OCI-M2 (cell line): Measurements from ENCODE around the gene CSNK1E.
"Not testable (repeated sequence)": the region's sequence is repeated elsewhere in the genome, so short reads cannot be mapped to it uniquely, and the experiment has no call there.

Experiments
- DNase-seq: peaks from one replicate; lab custom pipeline; 2025; ENCODE audit not compliant: unreplicated experiment; lab: John Stamatoyannopoulos, UW

The CSNK1E gene

GRCh38 chr22:38317122-38317994 is at the start of gene CSNK1E:
Gene CSNK1E (minus strand): TSS chr22:38317433. CDS start chr22:38314157, 3,276 bp downstream.
- DNase-seq = no peak

DNA sequence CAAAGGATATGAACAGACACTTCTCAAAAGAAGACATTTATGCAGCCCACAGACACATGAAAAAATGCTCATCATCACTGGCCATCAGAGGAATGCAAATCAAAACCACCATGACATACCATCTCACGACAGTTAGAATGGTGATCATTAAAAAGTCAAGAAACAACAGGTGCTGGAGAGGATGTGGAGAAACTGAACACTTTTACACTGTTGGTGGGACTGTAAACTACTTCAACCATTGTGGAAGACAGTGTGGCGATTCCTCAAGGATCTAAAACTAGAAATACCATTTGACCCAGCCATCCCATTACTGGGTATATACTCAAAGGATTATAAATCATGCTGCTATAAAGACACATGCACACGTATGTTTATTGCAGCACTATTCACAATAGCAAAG is 48.6 kb upstream of the CSNK1E start:
- not testable (repeated sequence) for DNase-seq

GRCh38 chr22:38365174-38365573 is 47.9 kb upstream of the CSNK1E start:
- DNase-seq = not testable (repeated sequence)

DNA sequence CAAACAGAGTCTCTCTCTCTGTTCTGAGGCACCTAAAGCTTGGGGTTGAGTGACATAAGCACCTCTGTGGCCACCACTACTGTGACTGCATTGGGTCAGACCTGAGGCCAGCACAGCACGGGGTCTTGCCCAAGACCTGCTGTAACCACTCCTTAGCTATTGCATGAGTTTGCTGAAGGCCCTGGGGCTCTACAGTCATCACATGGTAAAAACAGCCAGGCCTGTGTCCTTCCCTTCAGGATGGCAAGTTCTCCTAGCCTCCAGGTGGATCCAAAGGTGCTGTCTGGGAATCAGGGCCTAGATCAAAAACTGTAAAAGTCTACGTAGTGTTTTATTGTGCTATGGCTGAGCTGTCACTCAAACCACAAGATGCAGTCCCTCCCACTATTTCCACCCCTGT is 43.3 kb upstream of the CSNK1E start:
- not testable (repeated sequence) for DNase-seq

GRCh38 chr22:38359817-38360216 is 42.6 kb upstream of the CSNK1E start:
- not testable (repeated sequence) for DNase-seq

GRCh38 chr22:38357971-38358370 is 40.7 kb upstream of the CSNK1E start:
- DNase-seq = not testable (repeated sequence)

DNA sequence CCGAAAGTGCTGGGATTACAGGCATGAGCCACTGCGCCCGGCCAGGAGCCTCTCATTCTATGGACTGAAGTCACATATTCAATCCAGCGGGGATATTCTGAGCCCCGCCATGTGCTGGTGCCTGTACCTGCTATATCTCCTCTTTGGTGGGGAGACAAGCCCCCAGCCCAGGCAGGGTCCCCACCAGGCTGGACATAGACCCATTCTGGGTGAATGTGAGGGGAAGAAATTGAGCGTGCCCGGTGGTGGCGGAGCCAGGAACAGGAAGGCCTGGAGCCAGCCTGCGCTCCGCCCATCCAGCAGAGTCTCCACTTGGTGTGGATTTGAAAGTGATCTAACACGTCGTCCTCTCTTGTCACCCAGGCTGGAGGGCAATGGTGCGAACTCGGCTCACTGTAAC is 38.0 kb upstream of the CSNK1E start:
- no peak for DNase-seq

- no peak for DNase-seq
These were observed 36.5 kb upstream of the CSNK1E start for GRCh38 chr22:38353701-38354100.

- DNase-seq = no peak
These were observed 36.0 kb upstream of the CSNK1E start for GRCh38 chr22:38353142-38353629.

DNA sequence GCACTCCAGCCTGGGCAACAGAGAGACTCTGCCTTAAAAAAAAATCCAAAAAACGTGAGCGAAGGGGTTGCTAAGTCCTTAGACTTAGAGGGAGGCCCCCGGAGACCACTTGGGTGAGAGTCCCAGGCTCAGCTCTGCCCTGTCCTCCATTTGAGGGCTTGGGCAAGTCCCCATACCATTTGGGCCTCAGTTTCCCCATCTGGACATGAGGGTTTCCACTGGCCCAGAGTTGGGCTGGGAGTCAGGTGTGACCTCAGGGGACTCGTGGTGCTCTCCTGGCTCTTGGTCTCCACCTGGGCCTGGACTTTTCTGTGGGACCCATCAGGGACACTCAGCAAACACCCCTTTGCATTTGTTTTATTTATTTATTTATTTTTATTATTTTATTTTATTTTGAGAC is 35.2 kb upstream of the CSNK1E start:
- DNase-seq = no peak

DNA sequence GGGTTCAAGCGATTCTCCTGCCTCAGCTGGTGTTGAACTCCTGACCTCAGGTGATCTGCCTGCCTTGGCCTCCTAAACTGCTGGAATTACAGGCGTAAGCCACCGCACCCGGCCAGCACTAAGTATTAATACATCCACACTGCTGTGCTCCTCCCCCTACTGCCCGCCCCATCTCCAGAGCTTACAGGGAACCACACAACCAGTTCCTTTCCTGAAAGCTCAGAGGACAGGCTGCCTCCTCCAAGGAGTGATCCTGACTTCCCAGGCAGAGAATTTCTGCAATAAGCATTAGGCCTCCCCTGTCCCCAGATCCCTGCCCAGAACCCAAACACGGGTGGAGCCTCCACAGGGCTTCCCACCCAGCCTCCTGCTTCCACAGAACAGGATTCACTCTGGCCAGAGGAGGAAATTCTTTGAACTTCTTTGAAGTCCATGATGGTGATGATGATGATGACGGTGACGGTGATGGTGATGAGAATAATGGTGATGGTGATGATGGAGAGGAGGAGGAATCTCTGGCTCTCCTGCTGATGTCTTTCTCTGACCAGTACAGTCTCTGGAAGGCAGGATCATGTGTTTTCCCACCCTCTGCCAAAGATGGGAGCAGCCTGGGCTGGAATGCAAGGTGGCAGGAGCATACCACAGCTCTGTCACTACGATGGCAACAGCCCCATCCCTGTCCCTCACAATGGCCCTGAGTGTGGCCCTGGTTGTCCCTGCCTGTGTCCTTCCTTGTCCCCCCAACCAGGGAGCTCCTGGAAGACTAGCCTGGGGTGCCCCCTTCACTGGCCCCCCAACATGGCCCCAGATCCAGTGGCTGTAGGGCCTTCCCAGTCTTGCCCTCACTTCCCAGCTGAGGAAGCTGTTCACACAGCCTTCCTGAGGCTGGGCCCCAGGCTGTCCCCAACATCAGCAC is 33.5 kb upstream of the CSNK1E start:
- DNase-seq = no peak

- no peak for DNase-seq
These were observed 31.7 kb upstream of the CSNK1E start for GRCh38 chr22:38348751-38349496.

DNA sequence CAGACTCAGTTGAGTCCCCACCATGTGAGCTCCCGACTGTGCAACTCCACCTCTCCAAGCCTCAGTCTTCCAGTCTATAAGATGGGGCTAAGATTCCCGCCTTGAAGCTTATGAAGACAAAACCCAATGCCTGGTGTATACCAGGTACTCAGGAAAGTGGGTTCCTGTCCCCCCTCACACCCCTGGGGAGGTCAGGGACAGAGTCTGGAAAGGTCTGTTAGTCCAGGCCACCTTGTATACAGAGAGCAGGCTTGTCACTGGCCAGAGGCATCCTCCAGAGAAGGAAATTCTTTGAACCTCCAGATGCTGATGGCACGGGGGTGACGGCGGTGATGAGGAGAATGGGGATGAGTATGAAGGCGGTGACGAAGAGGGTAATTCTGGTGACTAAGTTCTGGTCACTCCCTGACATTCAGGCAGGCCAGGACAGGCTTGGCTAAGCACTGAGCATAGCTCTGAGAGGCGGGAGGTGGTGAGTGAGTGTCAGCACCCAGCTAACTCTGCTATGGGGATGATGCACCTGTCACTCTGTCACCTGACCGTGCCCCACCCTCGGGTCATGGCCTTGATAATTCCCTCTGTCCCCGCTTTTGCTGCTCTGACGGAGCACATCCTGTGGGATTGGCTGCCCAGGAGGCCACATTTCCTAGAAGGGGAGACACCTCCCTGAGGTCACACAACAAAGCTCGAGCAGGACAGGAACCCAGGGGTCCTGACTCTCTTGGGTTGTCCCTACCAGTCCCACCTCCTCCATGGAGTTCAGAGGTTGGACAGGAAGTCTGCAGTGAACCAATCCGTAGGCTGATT is 30.9 kb upstream of the CSNK1E start:
- no peak for DNase-seq

DNA sequence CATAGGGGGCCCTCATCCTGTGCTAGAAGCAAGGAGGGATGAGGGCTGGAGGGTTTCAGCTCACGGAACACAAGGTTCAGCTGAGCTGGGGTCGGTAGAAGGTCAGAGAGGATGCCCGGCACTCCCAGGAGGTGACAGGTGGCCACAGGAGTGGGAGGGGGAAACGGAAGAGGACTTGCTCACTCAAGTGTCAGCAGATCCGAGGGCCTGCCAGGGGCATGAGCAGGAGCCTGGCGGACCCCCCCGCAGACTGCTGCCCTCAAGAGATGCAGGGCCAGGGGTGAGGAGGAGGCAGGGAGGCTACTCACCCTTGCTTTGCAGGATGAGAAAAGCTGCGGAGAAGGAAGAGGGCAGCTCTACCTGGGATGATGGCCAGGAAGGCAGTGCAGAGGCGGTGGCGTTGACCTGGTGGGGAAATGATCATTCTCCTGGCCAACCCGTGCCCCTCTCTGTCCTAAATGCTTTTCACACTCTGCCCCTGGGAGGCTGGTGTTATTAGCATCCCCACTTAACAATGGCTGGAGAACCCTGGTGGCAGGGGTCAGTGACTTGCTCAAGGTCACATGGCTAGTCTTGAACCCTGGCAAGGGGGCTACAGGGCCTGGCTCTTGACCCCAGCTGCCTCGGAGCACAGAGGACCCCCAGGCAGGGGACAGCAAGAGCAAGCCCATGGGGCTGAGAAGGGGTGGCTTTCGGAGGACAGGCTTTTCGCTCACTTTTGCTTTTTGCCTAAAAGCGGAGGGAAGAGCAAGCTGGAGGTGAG is 30.1 kb upstream of the CSNK1E start:
- no peak for DNase-seq

DNA sequence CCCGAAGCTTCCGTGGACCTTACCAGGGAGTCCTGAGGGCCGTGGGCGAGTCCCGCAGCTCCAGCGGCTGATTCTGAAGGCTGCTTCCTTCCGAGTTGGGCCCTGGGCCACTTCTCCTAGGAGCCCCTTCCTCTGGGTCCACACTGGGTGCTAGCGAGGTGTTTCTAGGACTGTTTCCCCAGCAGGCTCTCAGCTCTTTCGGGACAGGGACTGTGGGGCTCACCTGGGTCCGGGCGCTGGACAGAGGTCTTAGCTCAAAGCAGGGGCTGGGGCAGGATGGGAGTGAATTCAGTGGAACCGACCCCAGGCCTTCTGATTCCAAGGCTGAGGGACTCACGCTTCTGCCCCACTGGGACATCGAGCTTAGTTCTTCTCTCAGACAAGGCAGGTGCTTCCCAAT is 29.3 kb upstream of the CSNK1E start:
- DNase-seq = no peak

- no peak for DNase-seq
These were observed 28.5 kb upstream of the CSNK1E start for GRCh38 chr22:38345782-38346181.

GRCh38 chr22:38339893-38340292 is 22.7 kb upstream of the CSNK1E start:
- DNase-seq = not testable (repeated sequence)

- no peak for DNase-seq
These were observed 21.6 kb upstream of the CSNK1E start for GRCh38 chr22:38338772-38339379.

- no peak for DNase-seq
These were observed 19.5 kb upstream of the CSNK1E start for GRCh38 chr22:38336699-38337098.
